Large intestine (tissue), 3 donors: ENCODE measurements around the gene ACOX2. TPM values are rescaled to one million over a fixed set of nuclear protein-coding genes. Genes with fewer than 3 reads are reported as not detected.

Source experiments
- DNase-seq, 2 donors: peaks; one replicate each; pipeline versions ENCODE4 v3.0.0 to v3.0.0-alpha.2; 2013
- H3K27ac ChIP-seq: one replicate; pipeline ENCODE4 v1.5.1; 2013; ENCODE audit warnings: low read length
- H3K27me3 ChIP-seq: 2 replicates; pipeline ENCODE4 v1.6.1; 2013; ENCODE audit warnings: low read length; ENCODE audit not compliant: control insufficient read depth, insufficient read depth
- H3K36me3 ChIP-seq: 2 replicates; pipeline ENCODE4 v1.6.1; 2013; ENCODE audit warnings: low read length; ENCODE audit not compliant: control insufficient read depth, insufficient read depth
- H3K4me1 ChIP-seq: one replicate; pipeline ENCODE4 v1.6.1; 2013; ENCODE audit warnings: low read length; ENCODE audit not compliant: control insufficient read depth, insufficient read depth
- H3K4me3 ChIP-seq: one replicate; pipeline ENCODE4 v1.5.1; 2013; ENCODE audit warnings: low read length
- H3K9me3 ChIP-seq: one replicate; pipeline ENCODE4 v1.6.1; 2013; ENCODE audit warnings: mild to moderate bottlenecking, low read depth, low read length, moderate library complexity; ENCODE audit not compliant: control insufficient read depth
- WGBS: methylation state at CpG from one replicate; pipeline ENCODE4 v1.1.5; 2013; ENCODE audit warnings: low lambda C conversion rate; ENCODE audit not compliant: insufficient coverage; 5-methylcytosine and 5-hydroxymethylcytosine counted together
- polyA plus RNA-seq: library from polyadenylated mRNA; unstranded; fragments of 120-200 nt; gene quantifications from one replicate; pipeline ENCODE4 v1.2.1, GENCODE V29; 2013

Gene ACOX2
- polyA plus RNA-seq, 1 donor = 96.9 TPM

DNA sequence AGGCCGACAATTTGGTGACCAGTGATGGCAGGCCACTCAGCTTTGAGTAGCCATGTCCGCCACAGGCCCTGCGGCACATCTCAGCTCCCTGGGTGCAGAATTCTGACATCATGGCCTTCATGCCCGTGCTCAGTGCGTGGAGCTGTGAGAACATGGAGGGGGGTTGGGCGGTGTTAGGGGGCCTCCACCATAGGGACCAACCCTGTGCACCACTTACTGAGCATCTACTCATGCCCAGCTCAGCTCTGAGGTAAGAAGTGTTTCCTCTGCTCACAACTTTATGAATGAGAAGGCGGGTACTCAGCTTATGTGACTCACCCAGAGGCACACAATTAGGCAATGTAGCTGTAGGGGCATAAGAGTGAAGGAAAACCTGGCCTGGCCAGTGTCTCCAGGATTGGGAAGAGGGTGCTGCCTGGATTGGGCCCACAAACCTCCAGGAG is 10.5 kb downstream of the ACOX2 start:
- H3K9me3 ChIP-seq = no peaks in the 10 kb centered on the region
- no peak overlapping the region for H3K4me3 ChIP-seq
- no peaks in the 10 kb centered on the region for H3K27me3 ChIP-seq
- peaks cover 24% of the 10 kb centered on the region for H3K4me1 ChIP-seq
- H3K36me3 ChIP-seq = peaks cover 65% of the 10 kb centered on the region
- WGBS = no CpG with 5 or more reads among the region's 7 CpGs
- no peak for DNase-seq
- H3K27ac ChIP-seq = no peak overlapping the region

DNA sequence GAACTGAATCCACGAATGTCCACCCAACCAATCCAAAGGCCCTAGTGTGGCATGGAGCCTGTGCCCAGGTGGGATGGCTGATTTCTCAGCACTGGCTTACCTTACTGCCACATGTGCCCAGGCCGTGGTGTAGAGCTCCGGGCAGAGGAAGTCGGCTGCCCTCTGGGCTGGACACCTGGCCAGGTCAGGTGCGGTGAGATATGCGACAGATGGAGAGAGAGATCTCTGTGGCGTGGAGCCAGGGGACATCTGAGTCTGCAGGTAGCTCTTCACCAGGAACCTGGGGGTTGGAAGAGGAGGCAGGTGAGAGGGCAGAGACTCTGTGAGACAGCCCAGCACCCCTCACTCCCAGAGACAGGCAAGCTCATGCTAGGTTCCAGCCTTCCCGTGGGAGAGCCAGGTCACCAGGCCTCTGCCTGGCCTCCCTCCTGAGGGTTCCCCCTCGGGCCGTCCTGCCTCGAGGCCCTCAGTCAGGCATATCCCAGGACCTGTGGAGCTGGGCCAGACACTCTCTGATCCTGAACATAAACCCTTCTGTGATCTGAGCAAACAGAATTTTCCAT is 12.6 kb downstream of the ACOX2 start:
- peaks cover 42% of the 10 kb centered on the region for H3K4me1 ChIP-seq
- no peaks in the 10 kb centered on the region for H3K27me3 ChIP-seq
- no peaks in the 10 kb centered on the region for H3K9me3 ChIP-seq
- no peak overlapping the region for H3K4me3 ChIP-seq
- WGBS = no CpG with 5 or more reads among the region's 11 CpGs
- H3K36me3 ChIP-seq = peaks cover 65% of the 10 kb centered on the region
- no peak for DNase-seq
- no peak overlapping the region for H3K27ac ChIP-seq

DNA sequence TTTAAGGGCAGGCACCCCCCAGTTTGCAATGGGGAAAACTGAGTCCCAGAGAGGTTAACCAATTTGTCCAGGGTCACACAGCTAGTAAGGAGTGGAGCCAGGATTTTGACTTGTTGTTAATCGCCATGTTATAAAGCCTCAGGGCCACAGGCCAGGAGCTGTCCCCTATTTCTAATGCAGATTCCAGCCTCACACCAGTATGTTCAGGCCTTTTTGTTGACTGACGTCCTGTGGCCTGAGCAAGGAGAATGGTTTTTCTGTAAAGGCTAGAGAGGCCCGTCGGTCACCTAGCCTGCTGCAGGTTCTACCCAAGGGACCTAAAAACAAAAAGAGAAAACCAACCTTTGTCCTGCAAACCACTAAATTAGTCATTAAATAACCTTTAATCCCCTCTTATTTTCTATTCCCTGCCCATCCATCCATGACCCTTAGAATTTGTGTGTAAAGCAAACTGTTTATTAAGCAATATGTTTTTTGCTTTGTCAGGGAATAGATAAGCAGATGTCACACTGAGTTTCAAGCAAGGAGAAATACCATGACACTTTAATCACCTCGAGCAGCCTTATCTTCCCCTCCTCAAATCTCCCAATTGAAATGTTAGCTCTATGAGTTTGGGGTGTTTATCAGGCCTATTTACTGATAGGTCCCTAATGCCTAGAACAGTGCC is 14.1 kb downstream of the ACOX2 start:
- peaks cover 55% of the 10 kb centered on the region for H3K4me1 ChIP-seq
- no peak overlapping the region for H3K4me3 ChIP-seq
- H3K27ac ChIP-seq = peak overlapping the region; percentile 85
- no peaks in the 10 kb centered on the region for H3K9me3 ChIP-seq
- peak; percentile 41 to 77 for DNase-seq
- no CpG with 5 or more reads among the region's 5 CpGs for WGBS
- no peaks in the 10 kb centered on the region for H3K27me3 ChIP-seq
- peaks cover 52% of the 10 kb centered on the region for H3K36me3 ChIP-seq

DNA sequence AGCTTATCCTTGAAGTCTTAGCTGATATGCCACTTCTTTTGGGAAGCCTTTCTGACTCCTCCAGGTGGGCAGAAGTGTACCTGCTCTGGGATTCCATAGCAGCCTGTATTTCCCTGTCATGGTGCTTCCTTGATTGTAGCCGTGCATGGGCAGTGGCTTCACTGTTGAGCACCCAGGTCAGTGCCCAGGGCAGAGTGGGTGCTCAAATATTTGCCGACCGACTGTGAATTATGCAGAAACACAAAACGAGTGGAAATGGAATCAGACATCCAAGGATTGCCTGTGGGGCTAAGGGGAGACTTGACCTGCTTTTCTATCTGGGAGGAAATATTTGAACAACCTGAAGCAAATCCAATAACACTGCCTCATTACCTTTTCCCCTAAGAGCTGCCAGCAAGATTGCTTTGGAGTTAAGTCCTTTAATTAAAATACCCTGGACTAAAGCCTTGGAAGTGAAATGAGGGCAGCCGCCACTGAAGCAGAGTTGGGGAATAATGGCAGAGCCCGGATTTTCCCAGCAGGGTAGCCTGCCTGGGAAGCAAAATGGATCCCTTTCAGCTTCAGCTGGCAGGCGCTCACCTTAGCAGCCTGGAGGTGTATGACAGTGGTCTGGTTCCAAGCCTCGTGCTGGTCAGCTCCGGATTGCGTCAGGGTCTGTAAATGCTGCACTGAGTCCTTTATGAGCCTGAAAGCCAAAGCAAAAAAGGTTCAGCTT is 14.9 kb downstream of the ACOX2 start:
- H3K27ac ChIP-seq = peak overlapping the region; percentile 85

DNA sequence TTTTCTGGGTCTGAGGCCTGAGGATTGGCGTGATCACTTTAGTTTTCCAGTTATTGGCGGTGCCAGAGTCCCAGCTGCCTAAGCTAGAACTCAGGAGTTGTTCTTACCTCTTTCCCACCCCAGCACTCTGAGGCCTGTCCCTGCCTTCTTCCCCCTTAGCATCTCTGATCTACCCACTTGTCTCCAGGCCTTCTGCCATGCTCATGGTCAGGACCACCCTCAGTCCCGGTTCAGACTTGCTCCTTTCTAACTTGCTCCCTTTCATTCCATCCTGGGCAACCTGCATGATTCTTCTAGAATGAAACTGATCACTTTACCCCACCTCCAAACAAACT is 15.7 kb downstream of the ACOX2 start:
- no peak for DNase-seq
- Histone ChIP-seq H3K4me1 (peaks cover 52% of the 10 kb centered on the region), H3K27ac (peak overlapping the region; percentile 85), H3K4me3 (no peak overlapping the region), H3K27me3 (no peaks in the 10 kb centered on the region), H3K9me3 (no peaks in the 10 kb centered on the region), H3K36me3 (peaks cover 48% of the 10 kb centered on the region)
- WGBS = no CpG with 5 or more reads among the region's 3 CpGs

More for the DNA sequence above, 14.9 kb downstream of the ACOX2 start:
- Histone ChIP-seq H3K27me3 (no peaks in the 10 kb centered on the region), H3K4me3 (no peak overlapping the region), H3K4me1 (peaks cover 55% of the 10 kb centered on the region), H3K36me3 (peaks cover 49% of the 10 kb centered on the region), H3K9me3 (no peaks in the 10 kb centered on the region)
- no CpG with 5 or more reads among the region's 10 CpGs for WGBS
- peak; percentile 56 to 67 for DNase-seq

DNA sequence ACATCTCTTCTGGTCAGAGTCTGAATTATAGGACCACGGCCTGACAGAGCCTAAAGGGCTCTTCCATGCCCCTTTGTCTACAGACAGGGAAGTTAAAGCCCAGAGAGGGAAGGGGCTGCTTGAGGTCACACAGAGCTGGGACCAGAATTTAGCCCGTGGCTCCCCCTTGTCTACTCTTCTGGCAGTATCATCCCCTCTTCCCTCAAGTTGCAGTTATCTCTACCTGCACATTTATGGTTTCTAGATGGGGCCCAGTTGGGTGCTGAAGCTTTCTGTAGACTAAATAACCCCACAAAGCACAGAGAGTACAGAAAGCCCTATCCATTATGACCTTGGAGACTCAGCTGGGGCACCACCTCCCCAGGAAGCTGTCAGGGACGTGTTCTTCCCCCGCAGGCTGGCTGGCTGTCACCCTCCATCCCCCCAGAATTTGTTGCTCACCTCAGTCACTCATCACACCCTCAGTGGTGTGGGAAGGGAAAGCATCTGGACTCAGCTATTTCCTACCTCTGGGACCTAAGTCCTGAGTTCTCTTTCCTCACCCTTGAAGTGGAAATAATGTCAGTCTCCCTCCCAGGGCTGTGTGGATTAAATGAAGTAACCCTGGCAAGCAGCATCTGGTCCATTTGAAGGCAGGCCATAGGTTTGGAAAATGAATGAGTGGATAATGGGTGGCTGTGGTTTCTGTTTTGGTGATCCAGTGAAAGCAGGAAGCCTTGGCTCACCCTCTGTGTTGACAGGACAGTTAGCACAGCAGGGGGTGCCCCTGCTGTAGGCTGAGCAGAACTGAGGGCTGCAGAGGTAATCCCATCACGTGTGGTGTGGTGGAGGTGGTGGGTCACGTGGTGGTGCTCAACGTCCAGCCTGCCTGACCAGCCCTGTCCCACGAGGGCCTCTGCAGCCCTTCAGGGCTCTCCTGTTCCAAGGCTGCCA is 16.3 kb downstream of the ACOX2 start:
- peak overlapping the region; percentile 85 for H3K27ac ChIP-seq
- peaks cover 48% of the 10 kb centered on the region for H3K36me3 ChIP-seq

DNA sequence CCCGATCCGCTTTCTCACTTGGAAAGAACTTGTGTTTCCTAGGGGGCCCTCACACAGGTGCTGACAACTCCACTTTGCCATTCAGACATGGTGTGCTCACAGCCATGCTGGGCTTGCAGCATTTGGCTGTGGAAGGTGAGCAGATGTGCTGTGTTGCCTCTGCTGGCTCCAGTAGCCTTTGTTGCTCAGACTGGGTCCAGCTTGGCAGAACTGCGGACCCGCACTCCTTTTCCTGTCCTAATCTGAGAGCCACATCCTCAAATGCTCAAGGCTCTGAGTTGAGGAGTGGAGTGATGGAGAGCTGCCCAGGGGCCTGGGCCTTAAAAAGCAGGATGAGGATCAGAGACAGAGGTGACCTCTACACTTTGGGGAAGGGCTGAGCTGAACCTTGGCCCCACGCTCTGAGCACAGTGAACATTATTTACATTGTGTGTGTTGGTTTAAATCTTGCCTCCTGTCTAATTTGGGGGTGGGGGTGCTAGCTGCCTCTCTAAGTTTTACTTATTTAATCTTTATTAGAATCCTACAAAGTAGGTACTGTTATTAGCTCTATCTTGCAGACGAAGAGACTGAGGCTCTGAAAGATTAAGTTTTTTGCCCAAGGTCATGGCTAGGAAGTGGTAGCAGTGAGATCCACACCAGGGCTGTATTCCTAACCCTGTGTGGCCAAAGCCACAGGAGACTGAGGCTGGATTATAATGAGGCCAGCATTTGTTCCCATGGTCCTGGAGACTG is 17.2 kb downstream of the ACOX2 start:
- Histone ChIP-seq H3K27ac (peak overlapping the region; percentile 85), H3K4me1 (peaks cover 52% of the 10 kb centered on the region), H3K36me3 (peaks cover 48% of the 10 kb centered on the region), H3K4me3 (no peak overlapping the region), H3K9me3 (no peaks in the 10 kb centered on the region), H3K27me3 (no peaks in the 10 kb centered on the region)
- DNase-seq = no peak
- no CpG with 5 or more reads among the region's 6 CpGs for WGBS

More for the DNA sequence above, 16.3 kb downstream of the ACOX2 start:
- Histone ChIP-seq H3K4me3 (no peak overlapping the region), H3K27me3 (no peaks in the 10 kb centered on the region), H3K4me1 (peaks cover 52% of the 10 kb centered on the region), H3K9me3 (no peaks in the 10 kb centered on the region)
- peak; percentile 54 to 75 for DNase-seq
- no CpG with 5 or more reads among the region's 8 CpGs for WGBS

DNA sequence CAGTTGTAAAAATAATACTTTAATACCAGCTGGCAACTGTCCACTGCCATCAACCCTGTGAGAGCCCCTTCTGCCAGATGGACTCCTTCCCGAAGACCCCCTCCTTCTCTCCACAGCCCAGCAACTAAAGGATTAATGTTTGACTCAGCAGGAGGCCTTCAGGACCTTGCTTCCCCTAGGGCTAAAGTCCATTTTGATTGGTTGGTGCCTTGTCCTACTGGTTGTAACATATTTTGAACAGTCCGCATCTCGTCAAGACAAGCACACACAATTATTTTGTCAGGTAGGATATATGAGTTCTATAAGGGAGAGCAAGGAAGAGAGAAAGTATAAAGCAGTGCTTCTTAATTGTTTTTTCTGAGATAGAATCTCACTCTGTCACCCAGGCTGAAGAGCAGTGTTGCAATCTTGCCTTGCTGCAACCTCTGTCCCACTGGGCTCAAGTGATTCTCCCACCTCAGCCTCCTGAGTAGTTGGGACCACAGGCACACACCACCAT is 18.6 kb downstream of the ACOX2 start:
- H3K4me1 ChIP-seq = peaks cover 48% of the 10 kb centered on the region
- 40% methylated on average over 2 of the region's 3 CpGs for WGBS
- DNase-seq = peak; percentile 55 to 87
- no peaks in the 10 kb centered on the region for H3K9me3 ChIP-seq
- H3K4me3 ChIP-seq = no peak overlapping the region
- no peaks in the 10 kb centered on the region for H3K27me3 ChIP-seq
- peak overlapping the region; percentile 85 for H3K27ac ChIP-seq
- peaks cover 48% of the 10 kb centered on the region for H3K36me3 ChIP-seq

DNA sequence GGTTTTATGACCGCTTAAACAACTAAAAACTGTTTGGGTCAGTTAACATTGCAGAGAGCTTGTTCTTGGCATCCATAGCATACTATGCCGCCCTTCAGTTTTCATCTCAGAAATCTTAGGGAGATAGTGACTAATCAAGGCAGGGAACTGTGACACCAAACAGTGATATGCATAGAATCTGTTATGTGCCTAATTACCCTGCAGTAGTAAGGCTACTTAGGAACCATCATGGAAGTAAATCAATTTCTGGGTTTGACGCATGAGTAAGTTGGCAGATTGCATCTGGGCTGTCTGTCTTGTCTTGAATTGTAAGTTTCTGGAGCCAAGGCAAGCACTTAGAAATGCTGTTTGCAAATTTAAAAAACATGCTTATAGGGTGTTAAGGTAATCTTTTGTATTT is 22.6 kb downstream of the ACOX2 start:
- H3K4me1 ChIP-seq = peaks cover 14% of the 10 kb centered on the region
- WGBS = no CpG with 5 or more reads among the region's 3 CpGs
- no peaks in the 10 kb centered on the region for H3K27me3 ChIP-seq
- no peak overlapping the region for H3K27ac ChIP-seq
- DNase-seq = no peak
- H3K36me3 ChIP-seq = peaks cover 49% of the 10 kb centered on the region
- H3K9me3 ChIP-seq = no peaks in the 10 kb centered on the region
- no peak overlapping the region for H3K4me3 ChIP-seq
